Activated naive CD4-positive, alpha-beta T cell treated with anti-CD3 and anti-CD28 coated beads, Interleukin-2, amount 10 ng/mL, durations not matched to agents 7 days and 5 days (primary cell): Measurements from ENCODE around the gene KCP.

Source experiments
- CTCF ChIA-PET: fragments of 350-600 bp; sonication (Branson Sonifier 250); formaldehyde crosslinking; loops from one replicate; lab custom pipeline; 2021; ENCODE audit warnings: antibody characterized with exemption; lab: Charles Lee
- DNase-seq: peaks from one replicate; pipeline ENCODE4 v3.0.0-alpha.2; 2020
- H3K27ac Mint-ChIP-seq: one replicate; pipeline ENCODE4 v1.8.0; 2021; ENCODE audit warnings: mild to moderate bottlenecking, moderate library complexity, mixed read lengths
- H3K27me3 Mint-ChIP-seq: one replicate; pipeline ENCODE4 v1.8.0; 2021; ENCODE audit warnings: mild to moderate bottlenecking, mixed read lengths
- H3K36me3 Mint-ChIP-seq: one replicate; pipeline ENCODE4 v1.8.0; 2021; ENCODE audit warnings: mixed read lengths
- H3K4me1 Mint-ChIP-seq: one replicate; pipeline ENCODE4 v1.8.0; 2021; ENCODE audit warnings: mixed read lengths
- H3K4me3 Mint-ChIP-seq: one replicate; pipeline ENCODE4 v1.8.0; 2021; ENCODE audit warnings: mild to moderate bottlenecking, moderate library complexity, mixed read lengths
- H3K9me3 Mint-ChIP-seq: one replicate; pipeline ENCODE4 v1.8.0; 2021; ENCODE audit warnings: mixed read lengths

KCP gene

GRCh38 chr7:128877756-128878120 is 32.8 kb downstream of the KCP start:
- CTCF ChIA-PET, result interaction anchor here (0.7 to 4.3 kb wide), 2 partner anchors 16 to 35 kb away, joined by 3 to 47 read pairs; partner anchors contain the start of gene ATP6V1F
- Mint-ChIP-seq H3K27me3 (peaks cover 18% of the 10 kb centered on the region), H3K9me3 (no peaks in the 10 kb centered on the region), H3K4me1 (peaks cover 13% of the 10 kb centered on the region), H3K27ac (no peak overlapping the region), H3K36me3 (no peaks in the 10 kb centered on the region), H3K4me3 (no peak overlapping the region)
- DNase-seq, result no peak

- no peak overlapping the region for H3K4me3 Mint-ChIP-seq
- H3K27ac Mint-ChIP-seq, result no peak overlapping the region
- no peak for DNase-seq
- H3K27me3 Mint-ChIP-seq, result peaks cover 24% of the 10 kb centered on the region
- CTCF ChIA-PET, result interaction anchor here (0.7 kb wide), 1 partner anchor 35 kb away, joined by 3 read pairs; no protein-coding TSS in a partner anchor
- peaks cover 13% of the 10 kb centered on the region for H3K4me1 Mint-ChIP-seq
- H3K36me3 Mint-ChIP-seq, result no peaks in the 10 kb centered on the region
- H3K9me3 Mint-ChIP-seq, result no peaks in the 10 kb centered on the region
Measured at GRCh38 chr7:128876978-128877755, 33.3 kb downstream of the KCP start.

- Mint-ChIP-seq H3K27me3 (peaks cover 28% of the 10 kb centered on the region), H3K4me1 (peaks cover 13% of the 10 kb centered on the region), H3K27ac (no peak overlapping the region), H3K4me3 (no peak overlapping the region), H3K9me3 (no peaks in the 10 kb centered on the region), H3K36me3 (no peaks in the 10 kb centered on the region)
- CTCF ChIA-PET, result interaction anchor here (1.6 kb wide), 1 partner anchor 14 kb away, joined by 4 read pairs; the partner anchor contains the start of gene ATP6V1F
- no peak for DNase-seq
Measured at GRCh38 chr7:128876586-128876977, 33.9 kb downstream of the KCP start.

GRCh38 chr7:128876127-128876526 is 34.4 kb downstream of the KCP start:
- Mint-ChIP-seq H3K36me3 (no peaks in the 10 kb centered on the region), H3K27me3 (peaks cover 29% of the 10 kb centered on the region), H3K27ac (no peak overlapping the region), H3K4me3 (no peak overlapping the region), H3K9me3 (no peaks in the 10 kb centered on the region), H3K4me1 (peaks cover 13% of the 10 kb centered on the region)
- CTCF ChIA-PET, result interaction anchor here (1.6 kb wide), 1 partner anchor 13 kb away, joined by 4 read pairs; the partner anchor contains the start of gene ATP6V1F
- no peak for DNase-seq

GRCh38 chr7:128875523-128875948 is 35.0 kb downstream of the KCP start:
- Mint-ChIP-seq H3K4me3 (no peak overlapping the region), H3K9me3 (no peaks in the 10 kb centered on the region), H3K4me1 (peaks cover 16% of the 10 kb centered on the region), H3K36me3 (no peaks in the 10 kb centered on the region), H3K27me3 (peaks cover 31% of the 10 kb centered on the region), H3K27ac (no peak overlapping the region)
- CTCF ChIA-PET, result interaction anchor here (0.9 to 1.6 kb wide), 2 partner anchors 8 to 13 kb away, joined by 4 read pairs; partner anchors contain the start of gene ATP6V1F
- no peak for DNase-seq

GRCh38 chr7:128874140-128875031 is 36.1 kb downstream of the KCP start:
- H3K27ac Mint-ChIP-seq, result no peak overlapping the region
- no peak for DNase-seq
- H3K4me1 Mint-ChIP-seq, result peaks cover 22% of the 10 kb centered on the region
- peaks cover 39% of the 10 kb centered on the region for H3K27me3 Mint-ChIP-seq
- peaks cover 2% of the 10 kb centered on the region for H3K36me3 Mint-ChIP-seq
- H3K9me3 Mint-ChIP-seq, result no peaks in the 10 kb centered on the region
- CTCF ChIA-PET, result interaction anchor here (0.6 to 1.7 kb wide), 3 partner anchors 9 to 102 kb away, joined by 3 to 9 read pairs (median 4); partner anchors contain the start of gene ATP6V1F
- H3K4me3 Mint-ChIP-seq, result no peak overlapping the region

- CTCF ChIA-PET, result interaction anchor here (0.7 to 3.0 kb wide), 3 partner anchors 9 to 10 kb away, joined by 3 to 14 read pairs (median 9); partner anchors contain the start of gene ATP6V1F
- DNase-seq, result no peak
- no peak overlapping the region for H3K27ac Mint-ChIP-seq
- no peak overlapping the region for H3K4me3 Mint-ChIP-seq
- H3K36me3 Mint-ChIP-seq, result peaks cover 2% of the 10 kb centered on the region
- H3K9me3 Mint-ChIP-seq, result no peaks in the 10 kb centered on the region
- H3K4me1 Mint-ChIP-seq, result peaks cover 24% of the 10 kb centered on the region
- peaks cover 50% of the 10 kb centered on the region for H3K27me3 Mint-ChIP-seq
Measured at GRCh38 chr7:128873234-128873633, 37.3 kb downstream of the KCP start.

GRCh38 chr7:128872394-128872824 is 38.1 kb downstream of the KCP start:
- H3K36me3 Mint-ChIP-seq, result peaks cover 2% of the 10 kb centered on the region
- DNase-seq, result no peak
- H3K27ac Mint-ChIP-seq, result no peak overlapping the region
- H3K27me3 Mint-ChIP-seq, result peaks cover 57% of the 10 kb centered on the region
- no peaks in the 10 kb centered on the region for H3K9me3 Mint-ChIP-seq
- H3K4me1 Mint-ChIP-seq, result peaks cover 16% of the 10 kb centered on the region
- no peak overlapping the region for H3K4me3 Mint-ChIP-seq
- CTCF ChIA-PET, result interaction anchor here (3.0 kb wide), 1 partner anchor 11 kb away, joined by 14 read pairs; no protein-coding TSS in a partner anchor

- Mint-ChIP-seq H3K27ac (no peak overlapping the region), H3K4me3 (no peak overlapping the region), H3K4me1 (peaks cover 14% of the 10 kb centered on the region), H3K36me3 (peaks cover 5% of the 10 kb centered on the region), H3K27me3 (peaks cover 57% of the 10 kb centered on the region), H3K9me3 (no peaks in the 10 kb centered on the region)
- CTCF ChIA-PET, result interaction anchor here (1.8 to 3.0 kb wide), 2 partner anchors 8 to 12 kb away, joined by 5 to 14 read pairs; partner anchors contain the start of gene ATP6V1F
- DNase-seq, result no peak
Measured at GRCh38 chr7:128871050-128871449, 39.5 kb downstream of the KCP start.

- Mint-ChIP-seq H3K36me3 (peaks cover 12% of the 10 kb centered on the region), H3K9me3 (no peaks in the 10 kb centered on the region), H3K4me1 (peaks cover 21% of the 10 kb centered on the region), H3K4me3 (peak overlapping the region; percentile 70), H3K27me3 (peaks cover 57% of the 10 kb centered on the region), H3K27ac (no peak overlapping the region)
- peak; percentile 36 for DNase-seq
- CTCF ChIA-PET, result interaction anchor here (0.9 to 3.2 kb wide), 2 partner anchors 13 to 28 kb away, joined by 3 to 12 read pairs; no protein-coding TSS in a partner anchor
Measured at GRCh38 chr7:128869944-128870285, 40.6 kb downstream of the KCP start.

- peaks cover 12% of the 10 kb centered on the region for H3K36me3 Mint-ChIP-seq
- H3K27me3 Mint-ChIP-seq, result peaks cover 53% of the 10 kb centered on the region
- peaks cover 25% of the 10 kb centered on the region for H3K4me1 Mint-ChIP-seq
- no peak overlapping the region for H3K27ac Mint-ChIP-seq
- H3K4me3 Mint-ChIP-seq, result peak overlapping the region; percentile 52
- DNase-seq, result peak; percentile 64
- CTCF ChIA-PET, result interaction anchor here (0.9 to 3.2 kb wide), 2 partner anchors 14 to 27 kb away, joined by 3 to 12 read pairs; no protein-coding TSS in a partner anchor
- H3K9me3 Mint-ChIP-seq, result no peaks in the 10 kb centered on the region
Measured at GRCh38 chr7:128869138-128869943, 41.2 kb downstream of the KCP start.

- H3K27me3 Mint-ChIP-seq, result peaks cover 50% of the 10 kb centered on the region
- H3K36me3 Mint-ChIP-seq, result peaks cover 12% of the 10 kb centered on the region
- peaks cover 28% of the 10 kb centered on the region for H3K4me1 Mint-ChIP-seq
- peak overlapping the region; percentile 52 for H3K4me3 Mint-ChIP-seq
- no peaks in the 10 kb centered on the region for H3K9me3 Mint-ChIP-seq
- no peak for DNase-seq
- no peak overlapping the region for H3K27ac Mint-ChIP-seq
- CTCF ChIA-PET, result interaction anchor here (1.5 to 3.2 kb wide), 2 partner anchors 11 to 14 kb away, joined by 7 to 12 read pairs; no protein-coding TSS in a partner anchor
Measured at GRCh38 chr7:128868624-128869137, 41.8 kb downstream of the KCP start.
